A549 (cell line): ENCODE results near the gene IFFO2.

Experiments used
- BHLHE40 ChIP-seq: IDR thresholded peaks from 2 replicates; pipeline ENCODE4 v1.6.1; 2012; ENCODE audit warnings: low read depth, low read length, inconsistent platforms
- POLR2A ChIP-seq: IDR thresholded peaks from 2 replicates; pipeline ENCODE4 v1.6.1; 2012; ENCODE audit warnings: mild to moderate bottlenecking, low read length
- TF ChIP-seq, protein P1 (sequence below): fragments of >200 bp; sonication (Bioruptor Twin); formaldehyde crosslinking; IDR thresholded peaks from 3 replicates; pipeline ENCODE4 v1.5.1; 2016

DNA sequence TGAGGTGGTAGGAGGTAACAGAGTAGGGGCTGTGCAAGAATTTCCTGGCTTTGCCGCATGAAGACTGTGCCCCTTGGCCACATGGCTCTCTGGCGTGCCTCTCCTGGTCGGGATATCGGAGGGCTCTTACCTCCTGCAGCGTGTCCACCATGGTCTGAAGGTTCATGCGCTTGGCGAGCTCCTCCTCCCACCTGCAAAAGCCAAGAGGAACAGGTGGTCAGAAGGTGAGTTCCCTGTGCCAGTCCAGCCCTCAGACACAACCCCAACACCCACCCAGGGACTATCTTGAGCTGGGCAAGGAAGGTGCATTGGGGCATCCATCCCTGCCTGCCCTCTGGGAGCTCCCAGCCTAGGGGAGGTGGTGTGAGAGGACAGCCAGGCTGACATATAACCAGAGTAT, 35.5 kb downstream of the IFFO2 start:
- no peak for TF ChIP-seq BHLHE40
- TF ChIP-seq, protein P1, sequence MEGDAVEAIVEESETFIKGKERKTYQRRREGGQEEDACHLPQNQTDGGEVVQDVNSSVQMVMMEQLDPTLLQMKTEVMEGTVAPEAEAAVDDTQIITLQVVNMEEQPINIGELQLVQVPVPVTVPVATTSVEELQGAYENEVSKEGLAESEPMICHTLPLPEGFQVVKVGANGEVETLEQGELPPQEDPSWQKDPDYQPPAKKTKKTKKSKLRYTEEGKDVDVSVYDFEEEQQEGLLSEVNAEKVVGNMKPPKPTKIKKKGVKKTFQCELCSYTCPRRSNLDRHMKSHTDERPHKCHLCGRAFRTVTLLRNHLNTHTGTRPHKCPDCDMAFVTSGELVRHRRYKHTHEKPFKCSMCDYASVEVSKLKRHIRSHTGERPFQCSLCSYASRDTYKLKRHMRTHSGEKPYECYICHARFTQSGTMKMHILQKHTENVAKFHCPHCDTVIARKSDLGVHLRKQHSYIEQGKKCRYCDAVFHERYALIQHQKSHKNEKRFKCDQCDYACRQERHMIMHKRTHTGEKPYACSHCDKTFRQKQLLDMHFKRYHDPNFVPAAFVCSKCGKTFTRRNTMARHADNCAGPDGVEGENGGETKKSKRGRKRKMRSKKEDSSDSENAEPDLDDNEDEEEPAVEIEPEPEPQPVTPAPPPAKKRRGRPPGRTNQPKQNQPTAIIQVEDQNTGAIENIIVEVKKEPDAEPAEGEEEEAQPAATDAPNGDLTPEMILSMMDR, result no peak
- TF ChIP-seq POLR2A, result no peak
